HepG2 (cell line): ENCODE measurements around the gene GPBAR1. TPM values are rescaled to one million over a fixed set of nuclear protein-coding genes. Genes with fewer than 3 reads are reported as not detected.

Experiments used
- ARID5B ChIP-seq: IDR thresholded peaks from 2 replicates; pipeline ENCODE4 v1.4.0; 2020; ENCODE audit warnings: mild to moderate bottlenecking, missing genetic modification reagents
- CEBPG ChIP-seq: IDR thresholded peaks from 2 replicates; pipeline ENCODE4 v1.6.1; 2016
- ERF ChIP-seq: IDR thresholded peaks from 2 replicates; pipeline ENCODE4 v1.6.1; 2018; ENCODE audit warnings: missing biosample characterization, missing genetic modification reagents
- FUBP1 ChIP-seq: sonication (generic); formaldehyde crosslinking; IDR thresholded peaks from 2 replicates; pipeline ENCODE4 v1.5.1; 2020; ENCODE audit warnings: missing genetic modification reagents, mild to moderate bottlenecking, borderline replicate concordance
- KDM4B ChIP-seq: sonication (generic); formaldehyde crosslinking; IDR thresholded peaks from 2 replicates; pipeline ENCODE4 v1.4.0; 2020; ENCODE audit warnings: missing genetic modification reagents
- MEIS2 ChIP-seq: sonication (generic); formaldehyde crosslinking; IDR thresholded peaks from 2 replicates; pipeline ENCODE4 v1.9.0; 2021; ENCODE audit warnings: mild to moderate bottlenecking, missing genetic modification reagents
- NFE2L2 ChIP-seq: fragments of 150-350 bp; IDR thresholded peaks from 2 replicates; pipeline ENCODE4 v1.6.1; 2014; ENCODE audit warnings: low read length
- NR2F2 ChIP-seq: IDR thresholded peaks from 2 replicates; pipeline ENCODE4 v1.6.1; 2012; ENCODE audit warnings: low read depth, inconsistent platforms, borderline replicate concordance
- PITX1 ChIP-seq: sonication (generic); formaldehyde crosslinking; IDR thresholded peaks from 2 replicates; pipeline ENCODE4 v1.5.1; 2020; ENCODE audit warnings: mild to moderate bottlenecking, missing genetic modification reagents
- STAT6 ChIP-seq: sonication (generic); formaldehyde crosslinking; IDR thresholded peaks from 2 replicates; pipeline ENCODE4 v1.4.0; 2020; ENCODE audit warnings: missing genetic modification reagents, mild to moderate bottlenecking, borderline replicate concordance
- THAP7 ChIP-seq: sonication (generic); formaldehyde crosslinking; IDR thresholded peaks from 2 replicates; pipeline ENCODE4 v1.8.1; 2023; ENCODE audit warnings: mild to moderate bottlenecking, missing genetic modification reagents
- ZBTB8A ChIP-seq: sonication (generic); formaldehyde crosslinking; IDR thresholded peaks from 2 replicates; pipeline ENCODE4 v1.4.0; 2020; ENCODE audit warnings: mild to moderate bottlenecking, low read depth, missing genetic modification reagents, borderline replicate concordance
- ZNF296 ChIP-seq: sonication (generic); formaldehyde crosslinking; conservative IDR thresholded peaks from 2 replicates; pipeline ENCODE4 v1.5.0; 2020; ENCODE audit warnings: mild to moderate bottlenecking, missing genetic modification reagents
- ZNF615 ChIP-seq: sonication (generic); formaldehyde crosslinking; IDR thresholded peaks from 2 replicates; pipeline ENCODE4 v1.5.0; 2020; ENCODE audit warnings: mild to moderate bottlenecking, missing genetic modification reagents, borderline replicate concordance
- ZNF737 ChIP-seq: sonication (generic); formaldehyde crosslinking; IDR thresholded peaks from 2 replicates; pipeline ENCODE4 v1.5.0; 2020; ENCODE audit warnings: missing genetic modification reagents, mild to moderate bottlenecking, borderline replicate concordance
- ZNF746 ChIP-seq: sonication (generic); formaldehyde crosslinking; IDR thresholded peaks from 2 replicates; pipeline ENCODE4 v1.8.0; 2022; ENCODE audit warnings: mild to moderate bottlenecking, missing genetic modification reagents
- ZNF781 ChIP-seq: sonication (generic); formaldehyde crosslinking; IDR thresholded peaks from 2 replicates; pipeline ENCODE4 v1.5.1; 2020; ENCODE audit warnings: borderline replicate concordance, mild to moderate bottlenecking, missing genetic modification reagents; ENCODE audit errors: not compliant biosample characterization
- ZNF800 ChIP-seq: sonication (generic); formaldehyde crosslinking; IDR thresholded peaks from 2 replicates; pipeline ENCODE4 v1.4.0; 2020; ENCODE audit warnings: missing genetic modification reagents
- polyA plus RNA-seq, 8 experiments: library from polyadenylated mRNA; depleted of rRNA in 3 of 8; stranded (reverse) in 7 of 8; unstranded in 1 of 8; fragments of >200 nt; fragmentation: Illumina TruSeq in 4 of 8; extraction: Trizol in 4 of 8; gene quantifications; 2 replicates each; pipeline versions ENCODE4 v1.2.1 to v1.2.3, GENCODE V29; 2011 to 2016; ENCODE audit warnings: low read depth in 4 of 8, missing spikeins in 1 of 8, mixed read lengths in 1 of 8; ENCODE audit not compliant: insufficient read depth in 1 of 8
- total RNA-seq, 5 experiments: library from RNA; depleted of rRNA; stranded (reverse); fragments of >200 nt; fragmentation: Illumina TruSeq; extraction: Trizol; gene quantifications; 2 replicates each; pipeline ENCODE4 v1.2.3, GENCODE V29; 2016; ENCODE audit warnings: low read depth in 1 of 5

Gene GPBAR1
- total and polyA plus RNA-seq, 2 of the 13 experiments (the other 11 are each of a cell fraction or from before 2014, with no cell fraction given) = 0.05 to 0.09 TPM

- TF ChIP-seq PITX1 (0 out of 2 replicates have a peak, but pooled peaks have one; percentile 19), ARID5B (CRISPR knock-in tag) (peak; percentile 61), ZNF737 (CRISPR knock-in tag) (0 out of 2 replicates have a peak, but pooled peaks have one; percentile 30), NFE2L2 (no peak), ZBTB8A (CRISPR knock-in tag) (no peak), NR2F2 (peak; percentile 28; the same call in 1 of the 2 replicates), ZNF296 (CRISPR knock-in tag) (no peak), ZNF800 (CRISPR knock-in tag) (no peak), ZNF615 (CRISPR knock-in tag) (no peak), MEIS2 (no peak), KDM4B (CRISPR knock-in tag) (no peak), FUBP1 (CRISPR knock-in tag) (no peak), ERF (no peak), ZNF746 (CRISPR knock-in tag) (no peak), ZNF781 (CRISPR knock-in tag) (no peak), CEBPG (CRISPR knock-in tag) (peak; percentile 85), STAT6 (CRISPR knock-in tag) (no peak), THAP7 (CRISPR knock-in tag) (no peak)
These were observed 45.5 kb downstream of the GPBAR1 start (continued) for GRCh38 chr2:218306184-218306920.
